Measurements from ENCODE around the gene TMEM18.

DNA sequence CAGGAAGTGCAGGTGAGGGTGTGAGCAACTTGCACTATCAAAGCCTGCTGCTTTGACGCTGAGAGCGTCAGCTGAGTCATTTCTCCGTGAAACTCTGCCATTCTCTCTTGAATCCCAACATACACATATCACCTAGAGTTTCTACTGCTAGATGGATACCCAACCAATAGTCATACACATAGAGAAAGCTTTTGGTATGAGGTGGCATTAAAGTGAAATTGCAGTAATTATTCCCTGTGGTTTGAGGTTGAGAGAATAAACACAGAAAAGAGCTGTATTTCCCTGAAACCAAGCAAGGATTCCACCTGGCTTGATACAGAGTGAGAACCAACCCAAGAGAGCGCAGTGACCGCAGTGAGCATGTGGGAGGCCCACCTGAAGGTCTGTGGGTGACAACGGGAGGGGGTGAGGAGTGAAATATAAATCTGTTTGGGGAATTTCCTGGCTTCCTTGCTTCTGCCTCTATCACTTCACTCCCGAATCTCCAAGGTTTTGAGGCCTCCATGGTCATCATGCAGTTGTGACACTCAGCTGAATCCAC lies 28.8 kb upstream of the TMEM18 start:
- TF ChIP-seq, protein P1, sequence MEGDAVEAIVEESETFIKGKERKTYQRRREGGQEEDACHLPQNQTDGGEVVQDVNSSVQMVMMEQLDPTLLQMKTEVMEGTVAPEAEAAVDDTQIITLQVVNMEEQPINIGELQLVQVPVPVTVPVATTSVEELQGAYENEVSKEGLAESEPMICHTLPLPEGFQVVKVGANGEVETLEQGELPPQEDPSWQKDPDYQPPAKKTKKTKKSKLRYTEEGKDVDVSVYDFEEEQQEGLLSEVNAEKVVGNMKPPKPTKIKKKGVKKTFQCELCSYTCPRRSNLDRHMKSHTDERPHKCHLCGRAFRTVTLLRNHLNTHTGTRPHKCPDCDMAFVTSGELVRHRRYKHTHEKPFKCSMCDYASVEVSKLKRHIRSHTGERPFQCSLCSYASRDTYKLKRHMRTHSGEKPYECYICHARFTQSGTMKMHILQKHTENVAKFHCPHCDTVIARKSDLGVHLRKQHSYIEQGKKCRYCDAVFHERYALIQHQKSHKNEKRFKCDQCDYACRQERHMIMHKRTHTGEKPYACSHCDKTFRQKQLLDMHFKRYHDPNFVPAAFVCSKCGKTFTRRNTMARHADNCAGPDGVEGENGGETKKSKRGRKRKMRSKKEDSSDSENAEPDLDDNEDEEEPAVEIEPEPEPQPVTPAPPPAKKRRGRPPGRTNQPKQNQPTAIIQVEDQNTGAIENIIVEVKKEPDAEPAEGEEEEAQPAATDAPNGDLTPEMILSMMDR (IDR thresholded peaks at IDR 0.05; ENCODE audit: poor library complexity), result no peak
- TF ChIP-seq EZH2phosphoT487 (IDR thresholded peaks at IDR 0.05; ENCODE audit: low read depth, severe bottlenecking, unreplicated experiment) (no peak), EZH2 (IDR thresholded peaks at IDR 0.05; ENCODE audit: borderline replicate concordance) (no peak)

Data from hepatocyte (in vitro differentiated cells).